Brain microvascular endothelial cell (primary cell): ENCODE results near the gene TENT4A.

Source experiments
- DNase-seq: peaks from one replicate; pipeline ENCODE4 v3.0.0-alpha.2; 2020
- H3K27ac ChIP-seq: fragments of 250-450 bp; sonication (Bioruptor Pico); 2 replicates; pipeline ENCODE4 v1.5.1; 2020; ENCODE audit warnings: mild to moderate bottlenecking, moderate library complexity
- H3K27me3 ChIP-seq: fragments of 250-450 bp; sonication (Bioruptor Pico); replicated peaks from 2 replicates; pipeline ENCODE4 v1.5.1; 2020; ENCODE audit warnings: mild to moderate bottlenecking
- H3K36me3 ChIP-seq: fragments of 250-450 bp; sonication (Bioruptor Pico); replicated peaks from 2 replicates; pipeline ENCODE4 v1.5.1; 2020; ENCODE audit warnings: mild to moderate bottlenecking
- H3K4me3 ChIP-seq: 2 replicates; pipeline ENCODE4 v1.5.1; 2011; ENCODE audit warnings: low read depth, mild to moderate bottlenecking, control low read depth, low read length, moderate library complexity
- in situ Hi-C: cut with HindIII; loops from 2 replicates; pipeline ENCODE4 v1.10.0; 2017; ENCODE audit warnings: low sequenced_read_pairs, low pct_ligation_motif_present
- TF ChIP-seq, protein P1 (sequence below): IDR thresholded peaks from 2 replicates; pipeline ENCODE4 v1.5.1; 2011; ENCODE audit warnings: low read depth, mild to moderate bottlenecking, moderate library complexity, low read length, control low read depth, inconsistent platforms; ENCODE audit errors: missing control alignments

The TENT4A gene

DNA sequence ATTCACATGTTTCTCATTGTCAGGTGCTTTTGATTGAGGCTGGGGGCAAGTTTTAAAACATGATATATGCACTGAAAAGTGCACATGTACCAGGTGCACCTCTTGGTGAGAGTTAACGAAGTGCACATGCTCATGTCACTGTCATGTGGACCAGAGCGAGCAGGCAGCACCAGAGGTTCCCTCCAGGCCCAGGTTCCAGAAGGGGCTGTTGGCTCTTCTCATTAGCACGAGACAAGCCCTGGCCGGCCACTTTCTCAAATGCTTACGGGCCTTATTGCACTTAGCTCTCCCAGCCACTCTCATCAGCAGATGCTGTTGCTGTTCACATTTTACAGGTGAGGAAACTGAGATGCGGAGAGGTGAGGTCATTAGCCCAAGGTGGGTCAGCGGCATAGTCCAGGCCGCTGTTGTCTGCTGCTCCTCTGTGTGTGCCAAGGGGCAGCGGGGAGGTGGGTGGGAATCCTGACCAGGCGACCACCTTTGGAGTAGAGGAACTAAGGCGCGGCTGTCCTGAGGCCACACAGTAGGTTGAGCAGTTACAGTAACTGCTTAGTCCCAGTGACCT, 27.4 kb downstream of the TENT4A start:
- Histone ChIP-seq H3K27me3 (no peaks in the 10 kb centered on the region), H3K27ac (no peak overlapping the region), H3K4me3 (no peak overlapping the region), H3K36me3 (peaks cover 37% of the 10 kb centered on the region)
- TF ChIP-seq, protein P1, sequence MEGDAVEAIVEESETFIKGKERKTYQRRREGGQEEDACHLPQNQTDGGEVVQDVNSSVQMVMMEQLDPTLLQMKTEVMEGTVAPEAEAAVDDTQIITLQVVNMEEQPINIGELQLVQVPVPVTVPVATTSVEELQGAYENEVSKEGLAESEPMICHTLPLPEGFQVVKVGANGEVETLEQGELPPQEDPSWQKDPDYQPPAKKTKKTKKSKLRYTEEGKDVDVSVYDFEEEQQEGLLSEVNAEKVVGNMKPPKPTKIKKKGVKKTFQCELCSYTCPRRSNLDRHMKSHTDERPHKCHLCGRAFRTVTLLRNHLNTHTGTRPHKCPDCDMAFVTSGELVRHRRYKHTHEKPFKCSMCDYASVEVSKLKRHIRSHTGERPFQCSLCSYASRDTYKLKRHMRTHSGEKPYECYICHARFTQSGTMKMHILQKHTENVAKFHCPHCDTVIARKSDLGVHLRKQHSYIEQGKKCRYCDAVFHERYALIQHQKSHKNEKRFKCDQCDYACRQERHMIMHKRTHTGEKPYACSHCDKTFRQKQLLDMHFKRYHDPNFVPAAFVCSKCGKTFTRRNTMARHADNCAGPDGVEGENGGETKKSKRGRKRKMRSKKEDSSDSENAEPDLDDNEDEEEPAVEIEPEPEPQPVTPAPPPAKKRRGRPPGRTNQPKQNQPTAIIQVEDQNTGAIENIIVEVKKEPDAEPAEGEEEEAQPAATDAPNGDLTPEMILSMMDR: no peak
- in situ Hi-C loops: loop anchor here (25.0 kb wide), 1 partner anchor 103 kb away; the partner anchor contains the start of genes NSUN2 and SRD5A1
- no peak for DNase-seq

DNA sequence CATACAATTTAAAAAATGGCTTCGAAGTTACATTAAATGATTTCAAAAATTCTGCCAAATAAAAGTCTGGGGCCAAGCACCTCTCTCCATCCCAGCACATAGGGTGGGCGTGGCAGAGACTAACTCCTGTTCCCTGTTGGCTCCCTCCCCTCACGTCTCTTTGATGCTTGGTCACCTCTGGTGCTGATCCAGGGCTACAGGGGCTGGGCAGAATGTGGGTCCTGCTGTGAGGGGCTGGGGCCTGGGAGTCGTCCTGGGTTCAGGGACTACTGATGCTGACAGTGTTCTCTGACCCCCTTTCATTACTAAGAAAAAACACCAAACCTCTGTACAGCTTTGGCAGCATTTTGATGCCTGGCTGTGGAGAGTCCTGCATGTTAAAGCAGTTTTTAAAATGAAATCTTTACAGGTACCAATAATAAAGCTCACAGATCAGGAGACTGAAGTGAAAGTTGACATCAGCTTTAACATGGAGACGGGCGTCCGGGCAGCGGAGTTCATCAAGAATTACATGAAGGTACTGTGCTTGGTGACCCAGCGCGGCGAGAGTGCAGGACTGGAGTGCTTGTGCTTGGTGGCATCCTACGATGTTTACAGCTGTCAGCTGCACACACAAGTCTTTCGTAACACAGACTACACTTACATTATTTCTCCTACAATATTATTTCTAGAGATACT, 29.0 kb downstream of the TENT4A start:
- Histone ChIP-seq H3K27ac (no peak overlapping the region), H3K36me3 (peaks cover 43% of the 10 kb centered on the region), H3K27me3 (no peaks in the 10 kb centered on the region), H3K4me3 (no peak overlapping the region)
- TF ChIP-seq, protein P1: no peak
- DNase-seq: no peak
- in situ Hi-C loops: loop anchor here (25.0 kb wide), 1 partner anchor 105 kb away; the partner anchor contains the start of genes NSUN2 and SRD5A1

DNA sequence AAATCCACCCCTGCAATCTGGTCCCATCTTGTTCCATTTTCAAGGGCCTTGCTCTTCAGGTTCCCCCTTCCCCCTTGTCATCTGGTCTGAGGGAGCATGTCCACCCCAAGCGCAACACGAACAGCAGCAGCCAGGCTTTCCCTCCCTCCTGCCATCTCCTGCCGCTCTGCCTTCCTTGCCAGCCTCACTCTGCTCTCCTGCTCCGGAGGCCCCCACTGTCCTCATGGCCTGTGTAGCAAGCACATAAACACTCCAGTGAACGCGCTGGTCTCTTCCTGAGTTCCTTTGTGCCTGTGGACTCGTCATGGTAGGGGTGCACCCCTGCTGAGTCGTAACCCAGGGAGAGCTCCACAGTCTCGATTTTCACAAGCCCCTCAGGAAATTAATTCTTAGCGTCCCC, 29.9 kb downstream of the TENT4A start:
- Histone ChIP-seq H3K36me3 (peaks cover 36% of the 10 kb centered on the region), H3K27me3 (no peaks in the 10 kb centered on the region), H3K27ac (no peak overlapping the region), H3K4me3 (no peak overlapping the region)
- DNase-seq: no peak
- in situ Hi-C loops: loop anchor here (25.0 kb wide), 1 partner anchor 106 kb away; the partner anchor contains the start of genes NSUN2 and SRD5A1
- TF ChIP-seq, protein P1: no peak

DNA sequence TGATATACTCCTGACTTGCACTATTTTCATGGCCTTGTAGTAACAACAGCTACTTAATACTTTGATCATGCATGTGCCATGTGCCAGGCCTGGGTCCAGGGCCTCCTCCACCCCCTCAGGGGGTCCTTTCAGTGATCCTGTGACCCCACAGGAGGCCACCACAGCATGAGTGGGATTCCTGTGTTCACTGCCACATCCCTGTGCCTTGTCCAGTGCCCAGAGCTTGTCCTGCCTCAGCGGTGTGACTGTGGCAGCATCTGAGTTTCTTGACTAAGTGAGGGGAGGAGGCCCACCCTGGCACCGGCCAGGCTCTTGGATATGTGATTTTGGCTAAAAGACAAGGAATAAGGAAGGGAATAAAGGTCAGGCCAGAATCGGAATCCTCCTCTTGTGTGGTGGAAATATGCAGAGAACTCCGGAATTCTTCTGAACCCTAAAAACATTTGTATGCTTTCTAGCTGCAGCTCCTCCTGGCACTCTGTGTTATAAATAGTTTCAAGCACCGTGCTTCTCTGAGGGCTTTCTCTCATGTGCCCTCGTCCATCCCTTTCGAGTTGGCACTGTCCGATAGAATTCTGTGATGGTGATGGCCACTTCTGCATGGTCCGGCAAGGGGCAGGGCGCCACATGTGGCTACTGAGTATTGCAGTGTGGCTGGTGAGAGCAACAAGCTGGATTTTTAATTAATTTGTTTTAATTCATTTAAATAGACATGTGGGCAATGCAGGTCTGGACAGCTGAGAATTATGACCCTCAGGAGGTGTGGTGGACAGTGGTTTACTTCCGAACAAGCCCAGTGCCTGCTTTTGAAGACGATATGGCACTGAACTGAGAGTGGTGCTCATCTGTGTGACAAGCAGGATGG, 31.8 kb downstream of the TENT4A start:
- H3K4me3 ChIP-seq: no peak overlapping the region
- peaks cover 22% of the 10 kb centered on the region for H3K36me3 ChIP-seq
- in situ Hi-C loops: loop anchor here (25.0 kb wide), 1 partner anchor 108 kb away; the partner anchor contains the start of genes NSUN2 and SRD5A1
- H3K27ac ChIP-seq: no peak overlapping the region
- no peak for DNase-seq
- TF ChIP-seq, protein P1: no peak
- no peaks in the 10 kb centered on the region for H3K27me3 ChIP-seq

DNA sequence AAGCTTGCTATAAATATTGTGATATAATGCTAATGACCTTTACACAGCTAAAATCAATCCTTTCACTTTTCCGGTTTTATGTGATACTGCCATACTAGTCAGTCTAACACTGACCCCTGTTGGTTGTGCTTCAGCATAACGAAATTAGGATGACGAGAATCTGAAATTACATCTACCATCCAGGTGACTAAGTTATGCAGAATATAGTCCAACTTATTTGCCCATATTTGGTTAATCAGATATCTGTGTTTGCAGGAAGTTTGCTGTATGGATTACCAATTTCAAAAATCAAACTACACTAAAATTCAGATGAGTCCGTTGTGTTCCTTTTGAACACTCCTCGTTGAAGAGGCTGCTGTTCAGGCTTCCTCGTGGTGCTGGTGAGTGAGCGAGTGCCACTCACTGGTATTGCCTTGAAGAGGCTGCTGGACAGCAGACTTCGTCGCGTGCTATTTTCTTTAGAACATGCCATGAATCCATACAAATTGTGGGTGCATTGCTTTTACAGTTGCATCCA, 32.5 kb downstream of the TENT4A start:
- no peak overlapping the region for H3K4me3 ChIP-seq
- in situ Hi-C loops: loop anchor here (25.0 kb wide), 1 partner anchor 108 kb away; the partner anchor contains the start of genes NSUN2 and SRD5A1
- no peaks in the 10 kb centered on the region for H3K27me3 ChIP-seq
- peak; percentile 58 for DNase-seq
- H3K27ac ChIP-seq: no peak overlapping the region
- TF ChIP-seq, protein P1: peak; percentile 67
- peaks cover 20% of the 10 kb centered on the region for H3K36me3 ChIP-seq
